Ascending aorta (tissue), 2 donors: ENCODE results near the gene SSR1. TPM values are rescaled to one million over a fixed set of nuclear protein-coding genes. Genes with fewer than 3 reads are reported as not detected.
A peak's percentile ranks its signal among the peaks of the same experiment; 100 is the strongest.

Source experiments
- DNase-seq, 2 donors: peaks; one replicate each; pipeline ENCODE4 v3.0.0-alpha.2; 2019; ENCODE audit warnings: low spot score in 2 of 2
- H3K27ac ChIP-seq, 2 donors: fragments of 200-600 bp; sonication (generic); one replicate each; pipeline ENCODE4 v1.5.1; 2016 to 2017; ENCODE audit warnings: mild to moderate bottlenecking in 1 of 2
- H3K27me3 ChIP-seq: fragments of 200-600 bp; sonication (generic); one replicate; pipeline ENCODE4 v1.5.1; 2017
- H3K36me3 ChIP-seq, 2 donors: fragments of 200-600 bp; sonication (generic); one replicate each; pipeline ENCODE4 v1.5.1; 2016
- H3K4me1 ChIP-seq, 2 donors: fragments of 200-600 bp; sonication (generic); one replicate each; pipeline ENCODE4 v1.5.1; 2016 to 2017; ENCODE audit warnings: mild to moderate bottlenecking in 1 of 2
- H3K4me3 ChIP-seq, 2 donors: fragments of 200-600 bp; sonication (generic); one replicate each; pipeline ENCODE4 v1.5.1; 2016 to 2017; ENCODE audit warnings: mild to moderate bottlenecking in 1 of 2
- H3K9me3 ChIP-seq, 2 donors: fragments of 200-600 bp; sonication (generic); one replicate each; pipeline ENCODE4 v1.5.1; 2016
- CTCF ChIP-seq, 3 experiments: fragments of 200-600 bp in 2 of 3; fragments of 450-650 bp in 1 of 3; sonication (generic) in 2 of 3; IDR thresholded peaks; one replicate each; pipeline ENCODE4 v1.5.1; 2016 to 2019; ENCODE audit warnings: antibody characterized with exemption in 3 of 3, mild to moderate bottlenecking in 1 of 3, moderate library complexity in 1 of 3
- intact Hi-C: fragments of 100-400 bp; cut with DNase I; formaldehyde crosslinking; loops from one replicate; pipeline ENCODE4 v1.15.1; 2023
- total RNA-seq: library from RNA; depleted of rRNA; stranded (reverse); fragments of >200 nt; gene quantifications from one replicate; pipeline ENCODE4 v1.1.0, GENCODE V29; 2016

SSR1 gene
- total RNA-seq, 1 donor from 2014 or later = 46.4 TPM

GRCh38 chr6:7255918-7256317 is 57.1 kb downstream of the SSR1 start:
- no peak for DNase-seq
- Histone ChIP-seq H3K27me3 (no peaks in the 10 kb centered on the region), H3K4me1 (peaks cover 0 to 7% of the 10 kb centered on the region in 2 donors), H3K27ac (no peak overlapping the region), H3K9me3 (peaks cover 0 to 10% of the 10 kb centered on the region in 2 donors), H3K4me3 (no peak overlapping the region), H3K36me3 (peaks cover 0 to 10% of the 10 kb centered on the region in 2 donors)
- intact Hi-C loops = no loop called here
- no peak for TF ChIP-seq CTCF (IDR thresholded peaks at IDR 0.05)

GRCh38 chr6:7254980-7255835 is 57.8 kb downstream of the SSR1 start:
- Histone ChIP-seq H3K27me3 (no peaks in the 10 kb centered on the region), H3K36me3 (peaks cover 4 to 17% of the 10 kb centered on the region in 2 donors), H3K4me3 (no peak overlapping the region), H3K9me3 (peaks cover 0 to 10% of the 10 kb centered on the region in 2 donors), H3K4me1 (no peaks in the 10 kb centered on the region), H3K27ac (peak overlapping the region; percentile 27 to 40)
- intact Hi-C loops = no loop called here
- no peak for DNase-seq
- no peak for TF ChIP-seq CTCF (IDR thresholded peaks at IDR 0.05)

- Histone ChIP-seq H3K9me3 (peaks cover 0 to 10% of the 10 kb centered on the region in 2 donors), H3K4me3 (no peak overlapping the region), H3K27ac (no peak overlapping the region), H3K36me3 (peaks cover 28 to 46% of the 10 kb centered on the region in 2 donors), H3K27me3 (no peaks in the 10 kb centered on the region), H3K4me1 (no peaks in the 10 kb centered on the region)
- intact Hi-C loops = no loop called here
- DNase-seq = no peak
- TF ChIP-seq CTCF (IDR thresholded peaks at IDR 0.05) = no peak
Observed at GRCh38 chr6:7252390-7252789, 60.6 kb downstream of the SSR1 start.

GRCh38 chr6:7251646-7252260 is 61.2 kb downstream of the SSR1 start:
- peaks cover 34 to 52% of the 10 kb centered on the region in 2 donors for H3K36me3 ChIP-seq

GRCh38 chr6:7250812-7251211 is 62.2 kb downstream of the SSR1 start:
- H3K4me1 ChIP-seq = no peaks in the 10 kb centered on the region
- no peak overlapping the region for H3K27ac ChIP-seq
- H3K4me3 ChIP-seq = no peak overlapping the region
- peaks cover 43 to 61% of the 10 kb centered on the region in 2 donors for H3K36me3 ChIP-seq
- no peak for DNase-seq
- peaks cover 0 to 3% of the 10 kb centered on the region in 2 donors for H3K9me3 ChIP-seq
- H3K27me3 ChIP-seq = no peaks in the 10 kb centered on the region
- no peak for TF ChIP-seq CTCF (IDR thresholded peaks at IDR 0.05)
- intact Hi-C loops = no loop called here

More at GRCh38 chr6:7251646-7252260, 61.2 kb downstream of the SSR1 start:
- no peaks in the 10 kb centered on the region for H3K27me3 ChIP-seq
- H3K9me3 ChIP-seq = peaks cover 0 to 10% of the 10 kb centered on the region in 2 donors
- intact Hi-C loops = no loop called here
- H3K27ac ChIP-seq = no peak overlapping the region
- H3K4me3 ChIP-seq = no peak overlapping the region
- no peak for DNase-seq
- no peak for TF ChIP-seq CTCF (IDR thresholded peaks at IDR 0.05)
- H3K4me1 ChIP-seq = no peaks in the 10 kb centered on the region
